Endodermal cell (in vitro differentiated cells): ENCODE data around the gene TNMD. TPM values are rescaled to one million over a fixed set of nuclear protein-coding genes. Genes with fewer than 3 reads are reported as not detected.

ENCODE experiments used
- DNase-seq: peaks from one replicate; pipeline ENCODE4 v3.0.0-alpha.2; 2017
- H3K27ac ChIP-seq: 2 replicates; pipeline ENCODE4 v1.5.1; 2013; ENCODE audit warnings: mild to moderate bottlenecking, low read depth, low read length, moderate library complexity
- H3K27me3 ChIP-seq: 2 replicates; pipeline ENCODE4 v1.6.1; 2013; ENCODE audit warnings: mild to moderate bottlenecking, low read length, moderate library complexity; ENCODE audit not compliant: insufficient read depth, control insufficient read depth, poor library complexity, severe bottlenecking
- H3K36me3 ChIP-seq: 2 replicates; pipeline ENCODE4 v1.7.0; 2013; ENCODE audit warnings: mild to moderate bottlenecking, low read length, moderate library complexity; ENCODE audit not compliant: control insufficient read depth, insufficient read depth
- H3K4me1 ChIP-seq: one replicate; pipeline ENCODE4 v1.7.0; 2013; ENCODE audit warnings: low read length; ENCODE audit not compliant: control insufficient read depth, insufficient read depth
- H3K4me3 ChIP-seq: 2 replicates; pipeline ENCODE4 v1.5.1; 2013; ENCODE audit warnings: mild to moderate bottlenecking, low read length, moderate library complexity
- H3K9ac ChIP-seq: 2 replicates; pipeline ENCODE4 v1.6.1; 2013; ENCODE audit warnings: mild to moderate bottlenecking, low read length, moderate library complexity; ENCODE audit not compliant: poor library complexity, severe bottlenecking; ENCODE audit errors: extremely low read depth
- H3K9me3 ChIP-seq: 2 replicates; pipeline ENCODE4 v1.6.1; 2013; ENCODE audit warnings: mild to moderate bottlenecking, low read length, moderate library complexity; ENCODE audit not compliant: control insufficient read depth
- H3K27ac Mint-ChIP-seq: 2 replicates; pipeline ENCODE4 v1.8.0; 2020; ENCODE audit warnings: mixed read lengths
- H3K27me3 Mint-ChIP-seq: 2 replicates; pipeline ENCODE4 v1.8.0; 2021; ENCODE audit warnings: mild to moderate bottlenecking, mixed read lengths; ENCODE audit not compliant: insufficient read depth
- H3K36me3 Mint-ChIP-seq: 2 replicates; pipeline ENCODE4 v1.8.0; 2020; ENCODE audit warnings: low read depth, mixed read lengths
- H3K4me1 Mint-ChIP-seq: 2 replicates; pipeline ENCODE4 v1.8.0; 2020; ENCODE audit warnings: mixed read lengths
- H3K4me3 Mint-ChIP-seq: 2 replicates; pipeline ENCODE4 v1.8.0; 2020; ENCODE audit warnings: mild to moderate bottlenecking, moderate library complexity, mixed read lengths
- H3K9me3 Mint-ChIP-seq: 2 replicates; pipeline ENCODE4 v1.8.0; 2020; ENCODE audit warnings: mild to moderate bottlenecking, mixed read lengths
- WGBS, 2 experiments: methylation state at CpG; one replicate each; pipeline versions ENCODE4 v1.1.5 to v1.1.7; 2013; ENCODE audit warnings: missing lambda C conversion rate in 2 of 2, mixed read lengths in 1 of 2; ENCODE audit not compliant: insufficient coverage in 1 of 2, insufficient read length in 1 of 2; 5-methylcytosine and 5-hydroxymethylcytosine counted together
- total RNA-seq, 2 donors: library from RNA; stranded (reverse); fragmentation: NEBNext Ultra II Directional in 1 of 2; extraction: Animal tissue kit (Norgen Biotek cat#: 25700) in 1 of 2; gene quantifications; 2 replicates in 1 of 2; 3 replicates in 1 of 2; pipeline ENCODE4 v1.2.1, GENCODE V29; 2021
- TF ChIP-seq, protein P1 (sequence below): fragments of 200-600 bp; sonication (generic); conservative IDR thresholded peaks from 2 replicates; pipeline ENCODE4 v1.5.0; 2021; ENCODE audit warnings: antibody characterized with exemption, mild to moderate bottlenecking

Gene TNMD
- total RNA-seq, 2 donors from 2014 or later = 0.33 to 5.0 TPM

DNA sequence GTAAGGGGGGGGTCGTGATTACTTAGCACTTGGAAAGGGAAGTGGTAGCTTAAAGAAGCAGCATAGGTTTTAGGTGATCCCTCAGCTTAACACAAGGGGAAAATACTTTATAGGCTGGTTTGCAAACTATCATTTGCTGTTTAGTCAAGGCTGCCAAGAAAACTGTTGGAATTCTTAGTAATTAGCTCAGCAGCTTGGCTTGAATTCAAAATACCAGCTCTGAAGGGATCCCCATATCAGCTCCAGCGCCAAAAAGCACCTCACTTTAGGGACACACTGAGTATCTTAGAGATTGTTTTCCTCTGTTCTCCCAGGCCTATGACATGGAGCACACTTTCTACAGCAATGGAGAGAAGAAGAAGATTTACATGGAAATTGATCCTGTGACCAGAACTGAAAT, 8.8 kb downstream of the TNMD start:
- TF ChIP-seq, protein P1, sequence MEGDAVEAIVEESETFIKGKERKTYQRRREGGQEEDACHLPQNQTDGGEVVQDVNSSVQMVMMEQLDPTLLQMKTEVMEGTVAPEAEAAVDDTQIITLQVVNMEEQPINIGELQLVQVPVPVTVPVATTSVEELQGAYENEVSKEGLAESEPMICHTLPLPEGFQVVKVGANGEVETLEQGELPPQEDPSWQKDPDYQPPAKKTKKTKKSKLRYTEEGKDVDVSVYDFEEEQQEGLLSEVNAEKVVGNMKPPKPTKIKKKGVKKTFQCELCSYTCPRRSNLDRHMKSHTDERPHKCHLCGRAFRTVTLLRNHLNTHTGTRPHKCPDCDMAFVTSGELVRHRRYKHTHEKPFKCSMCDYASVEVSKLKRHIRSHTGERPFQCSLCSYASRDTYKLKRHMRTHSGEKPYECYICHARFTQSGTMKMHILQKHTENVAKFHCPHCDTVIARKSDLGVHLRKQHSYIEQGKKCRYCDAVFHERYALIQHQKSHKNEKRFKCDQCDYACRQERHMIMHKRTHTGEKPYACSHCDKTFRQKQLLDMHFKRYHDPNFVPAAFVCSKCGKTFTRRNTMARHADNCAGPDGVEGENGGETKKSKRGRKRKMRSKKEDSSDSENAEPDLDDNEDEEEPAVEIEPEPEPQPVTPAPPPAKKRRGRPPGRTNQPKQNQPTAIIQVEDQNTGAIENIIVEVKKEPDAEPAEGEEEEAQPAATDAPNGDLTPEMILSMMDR = no peak
- Mint-ChIP-seq H3K36me3 (no peaks in the 10 kb centered on the region), H3K27me3 (peaks cover 16% of the 10 kb centered on the region), H3K9me3 (peaks cover 7% of the 10 kb centered on the region), H3K27ac (no peak overlapping the region), H3K4me3 (no peak overlapping the region), H3K4me1 (peaks cover 18% of the 10 kb centered on the region)
- no peaks in the 10 kb centered on the region for H3K9me3 ChIP-seq
- no peak overlapping the region for H3K27ac ChIP-seq
- peak; percentile 48 for DNase-seq
- 38% methylated on average over 1 of the region's 2 CpGs; no CpG with 5 or more reads in 1 of the 2 experiments for WGBS, 2 experiments
- peaks cover 3% of the 10 kb centered on the region for H3K4me1 ChIP-seq
- no peak overlapping the region for H3K9ac ChIP-seq
- H3K36me3 ChIP-seq = no peaks in the 10 kb centered on the region
- H3K27me3 ChIP-seq = peaks cover 10% of the 10 kb centered on the region
- no peak overlapping the region for H3K4me3 ChIP-seq

DNA sequence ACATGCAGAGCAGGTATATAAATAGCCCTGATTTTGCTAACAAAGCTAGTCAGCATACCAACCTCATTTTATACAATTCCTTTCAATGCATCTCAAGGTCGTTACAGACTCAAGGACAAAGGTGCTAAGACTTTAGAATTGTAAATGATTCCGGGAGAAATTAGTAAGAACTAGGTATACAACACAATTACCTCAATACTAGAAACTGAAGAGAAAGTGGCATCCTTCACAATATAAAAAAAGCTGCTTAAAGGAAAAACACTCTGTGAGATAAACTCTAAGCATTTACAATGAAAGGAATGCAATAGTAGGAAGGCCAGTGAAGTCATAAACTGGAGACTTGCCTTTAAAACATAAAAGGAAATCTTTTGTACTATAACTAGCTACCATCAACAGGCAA, 11.9 kb downstream of the TNMD start:
- H3K36me3 Mint-ChIP-seq = no peaks in the 10 kb centered on the region
- Histone ChIP-seq H3K27ac (no peak overlapping the region), H3K9me3 (no peaks in the 10 kb centered on the region), H3K36me3 (no peaks in the 10 kb centered on the region), H3K27me3 (no peaks in the 10 kb centered on the region), H3K4me3 (no peak overlapping the region), H3K4me1 (peaks cover 3% of the 10 kb centered on the region), H3K9ac (no peak overlapping the region)
- peaks cover 18% of the 10 kb centered on the region for H3K4me1 Mint-ChIP-seq
- no peak overlapping the region for H3K27ac Mint-ChIP-seq
- no peaks in the 10 kb centered on the region for H3K27me3 Mint-ChIP-seq
- no peak for DNase-seq
- peaks cover 7% of the 10 kb centered on the region for H3K9me3 Mint-ChIP-seq
- no peak overlapping the region for H3K4me3 Mint-ChIP-seq
- WGBS, 2 experiments = 0% methylated on average over 1 of the region's 2 CpGs; no CpG with 5 or more reads in 1 of the 2 experiments
- TF ChIP-seq, protein P1 = no peak

DNA sequence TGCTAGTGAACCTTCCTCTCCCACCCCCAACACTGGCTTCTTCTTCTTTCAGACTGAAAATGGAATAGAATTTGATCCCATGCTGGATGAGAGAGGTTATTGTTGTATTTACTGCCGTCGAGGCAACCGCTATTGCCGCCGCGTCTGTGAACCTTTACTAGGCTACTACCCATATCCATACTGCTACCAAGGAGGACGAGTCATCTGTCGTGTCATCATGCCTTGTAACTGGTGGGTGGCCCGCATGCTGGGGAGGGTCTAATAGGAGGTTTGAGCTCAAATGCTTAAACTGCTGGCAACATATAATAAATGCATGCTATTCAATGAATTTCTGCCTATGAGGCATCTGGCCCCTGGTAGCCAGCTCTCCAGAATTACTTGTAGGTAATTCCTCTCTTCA, 14.7 kb downstream of the TNMD start:
- H3K4me1 Mint-ChIP-seq = peaks cover 12% of the 10 kb centered on the region
- H3K27ac ChIP-seq = no peak overlapping the region
- H3K27ac Mint-ChIP-seq = no peak overlapping the region
- TF ChIP-seq, protein P1 = no peak
- no peak overlapping the region for H3K9ac ChIP-seq
- H3K9me3 Mint-ChIP-seq = peaks cover 10% of the 10 kb centered on the region
- no peak for DNase-seq
- H3K4me1 ChIP-seq = no peaks in the 10 kb centered on the region
- no peaks in the 10 kb centered on the region for H3K9me3 ChIP-seq
- no peaks in the 10 kb centered on the region for H3K36me3 ChIP-seq
- no peaks in the 10 kb centered on the region for H3K36me3 Mint-ChIP-seq
- H3K4me3 ChIP-seq = no peak overlapping the region
- no peak overlapping the region for H3K4me3 Mint-ChIP-seq
- no peaks in the 10 kb centered on the region for H3K27me3 Mint-ChIP-seq
- 90% methylated on average over 3 of the region's 9 CpGs; no CpG with 5 or more reads in 1 of the 2 experiments for WGBS, 2 experiments
- no peaks in the 10 kb centered on the region for H3K27me3 ChIP-seq
